CD4-positive, alpha-beta T cell treated with Interferon gamma for 1 hour (primary cell): ENCODE measurements around the gene TNFRSF12A.
"Not testable (repeated sequence)": the region's sequence is repeated elsewhere in the genome, so short reads cannot be mapped to it uniquely, and the experiment has no call there.

Experiments
- DNase-seq: peaks from one replicate; pipeline ENCODE4 v3.0.0-alpha.2; 2020

Gene TNFRSF12A

DNA sequence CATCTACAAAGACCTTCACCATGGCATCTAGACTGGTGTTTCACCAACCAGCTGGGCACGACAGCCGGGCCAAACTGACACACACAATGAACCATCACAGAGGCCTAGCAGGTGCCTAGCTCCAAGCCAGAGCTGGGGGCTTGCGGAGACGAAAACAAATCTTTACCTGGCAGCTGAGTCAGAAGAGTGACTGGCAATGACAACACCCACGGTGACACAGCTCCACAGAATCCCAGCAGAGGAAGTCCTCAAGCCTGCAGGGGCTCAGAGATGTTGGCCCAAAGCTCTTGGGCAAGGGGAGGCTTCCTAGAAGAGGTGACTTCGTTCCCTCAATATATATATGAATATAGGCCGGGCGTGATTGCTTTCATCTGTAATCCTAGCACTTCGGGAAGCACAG, 31.3 kb downstream of the TNFRSF12A start:
- DNase-seq, result peak; percentile 35

DNA sequence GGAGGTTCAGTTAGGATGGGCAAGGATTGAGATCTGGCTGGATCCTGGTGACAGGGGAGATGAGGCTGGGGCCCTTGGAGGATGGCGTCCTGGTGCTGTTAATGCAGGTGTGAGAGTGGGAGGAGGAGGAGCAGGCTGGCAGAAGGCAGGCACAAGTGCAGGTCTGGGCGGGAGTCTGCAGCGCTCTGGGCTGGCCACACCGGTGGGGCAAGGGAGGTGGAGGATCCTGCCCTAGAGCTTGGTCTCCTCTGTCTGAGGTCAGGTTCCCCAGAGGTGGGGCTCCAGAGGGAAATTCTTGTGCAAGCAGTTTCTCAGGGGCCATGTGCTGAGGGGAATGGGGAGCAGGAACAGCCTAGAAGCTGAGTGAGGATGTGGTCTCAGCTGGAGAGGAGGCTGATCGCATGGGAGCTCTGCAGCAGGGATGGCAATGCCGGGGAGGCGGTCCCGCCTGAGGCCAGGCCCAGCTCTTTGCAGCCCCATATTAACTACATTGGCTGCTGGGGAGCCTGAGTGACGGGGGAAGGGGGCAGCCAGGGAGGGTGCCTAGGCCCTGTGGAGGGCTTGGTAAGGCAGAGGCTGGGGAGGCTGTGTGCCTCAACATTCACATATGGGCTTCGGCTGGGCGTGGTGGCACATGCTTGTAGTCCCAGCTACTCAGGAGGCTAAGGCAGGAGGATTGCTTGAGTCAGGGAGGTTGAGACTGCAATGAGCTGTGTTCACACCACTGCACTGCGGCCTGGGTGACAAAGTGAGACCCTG, 32.6 kb downstream of the TNFRSF12A start:
- DNase-seq, result not testable (repeated sequence)

DNA sequence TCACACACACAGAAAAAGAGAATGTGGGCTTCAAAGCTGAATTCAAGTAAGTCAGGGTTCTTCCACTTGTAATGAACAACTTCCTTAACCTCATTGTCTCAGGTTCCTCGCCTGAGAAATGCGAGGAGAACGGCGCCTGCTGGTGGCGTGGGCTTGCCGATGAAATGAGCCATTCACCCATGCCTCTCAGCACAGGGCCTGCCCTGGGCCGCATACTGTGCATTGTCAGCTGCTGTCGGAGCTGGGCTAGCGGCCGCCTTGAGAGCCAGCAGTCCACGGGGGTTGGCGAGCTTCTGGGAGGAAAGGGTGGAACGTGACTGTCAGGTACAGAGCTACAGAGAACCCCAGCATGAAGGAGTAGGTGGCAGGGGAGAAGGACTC, 33.2 kb downstream of the TNFRSF12A start:
- DNase-seq, result not testable (repeated sequence)

GRCh38 chr16:3054965-3055733, 35.0 kb downstream of the TNFRSF12A start:
- no peak for DNase-seq

GRCh38 chr16:3055734-3056115, 35.6 kb downstream of the TNFRSF12A start:
- not testable (repeated sequence) for DNase-seq

- DNase-seq, result no peak
These were observed 36.4 kb downstream of the TNFRSF12A start for GRCh38 chr16:3056336-3057180.

GRCh38 chr16:3057181-3058138, 37.3 kb downstream of the TNFRSF12A start:
- DNase-seq, result no peak

DNA sequence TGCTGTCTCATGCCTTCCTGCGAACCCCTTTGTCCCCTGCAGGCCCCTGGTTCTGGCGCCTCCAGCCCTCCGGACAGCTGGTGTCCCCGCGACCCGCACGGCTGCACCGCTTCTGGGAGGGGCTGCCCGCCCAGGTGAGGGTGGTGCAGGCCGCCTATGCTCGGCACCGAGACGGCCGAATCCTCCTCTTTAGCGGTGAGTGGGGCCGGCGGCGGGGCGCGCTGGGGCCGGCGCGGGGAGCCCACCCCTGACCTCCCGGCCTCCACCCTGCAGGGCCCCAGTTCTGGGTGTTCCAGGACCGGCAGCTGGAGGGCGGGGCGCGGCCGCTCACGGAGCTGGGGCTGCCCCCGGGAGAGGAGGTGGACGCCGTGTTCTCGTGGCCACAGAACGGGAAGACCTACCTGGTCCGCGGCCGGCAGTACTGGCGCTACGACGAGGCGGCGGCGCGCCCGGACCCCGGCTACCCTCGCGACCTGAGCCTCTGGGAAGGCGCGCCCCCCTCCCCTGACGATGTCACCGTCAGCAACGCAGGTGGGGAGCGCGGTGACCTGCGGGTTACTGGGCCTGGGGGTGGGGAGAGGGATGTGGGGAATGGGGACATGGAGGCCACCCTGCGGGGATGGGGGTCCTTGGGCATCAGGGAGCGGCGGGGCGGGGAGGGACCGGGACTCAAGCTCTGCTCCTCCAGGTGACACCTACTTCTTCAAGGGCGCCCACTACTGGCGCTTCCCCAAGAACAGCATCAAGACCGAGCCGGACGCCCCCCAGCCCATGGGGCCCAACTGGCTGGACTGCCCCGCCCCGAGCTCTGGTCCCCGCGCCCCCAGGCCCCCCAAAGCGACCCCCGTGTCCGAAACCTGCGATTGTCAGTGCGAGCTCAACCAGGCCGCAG, 38.2 kb downstream of the TNFRSF12A start:
- peak; percentile 49 for DNase-seq

- DNase-seq, result peak; percentile 87
These were observed 39.0 kb downstream of the TNFRSF12A start for GRCh38 chr16:3059041-3059722.

DNA sequence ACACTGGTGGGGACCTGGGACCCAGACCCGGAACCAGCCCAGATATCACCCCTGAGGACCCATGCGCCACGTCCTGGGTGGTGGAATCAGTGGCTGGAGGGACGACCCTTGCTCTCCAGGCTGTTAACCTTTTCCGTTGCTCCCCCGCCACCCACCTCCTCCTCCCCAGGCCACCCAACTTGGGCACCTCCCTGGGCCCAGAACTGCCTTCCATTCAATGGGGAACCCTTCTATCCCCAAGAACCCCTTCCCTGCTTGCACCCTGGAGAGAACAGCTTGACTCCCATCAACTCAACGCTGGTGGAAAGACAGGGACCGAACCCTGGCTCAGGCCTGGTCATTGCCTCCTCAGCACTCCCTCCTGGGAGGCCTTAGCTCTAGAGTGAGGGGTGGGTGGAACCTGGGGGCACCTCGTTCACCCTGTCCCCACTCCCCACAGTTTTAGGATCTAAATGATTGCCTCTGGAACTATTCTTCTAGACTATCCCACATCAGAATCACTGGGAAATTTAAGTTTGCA, 39.6 kb downstream of the TNFRSF12A start:
- DNase-seq, result no peak

GRCh38 chr16:3060339-3061127, 40.4 kb downstream of the TNFRSF12A start:
- DNase-seq, result no peak

- no peak for DNase-seq
These were observed 42.4 kb downstream of the TNFRSF12A start for GRCh38 chr16:3062553-3062952.

GRCh38 chr16:3063625-3064386, 43.6 kb downstream of the TNFRSF12A start:
- DNase-seq, result no peak

GRCh38 chr16:3065069-3065741, 45.0 kb downstream of the TNFRSF12A start, which contains the start of gene IL32:
Gene IL32, plus strand, starts transcription at chr16:3065640. Its CDS starts 172 bp downstream, at chr16:3065812.
- DNase-seq, result peak; percentile 69

- no peak for DNase-seq
These were observed 45.7 kb downstream of the TNFRSF12A start for GRCh38 chr16:3065742-3066439.

DNA sequence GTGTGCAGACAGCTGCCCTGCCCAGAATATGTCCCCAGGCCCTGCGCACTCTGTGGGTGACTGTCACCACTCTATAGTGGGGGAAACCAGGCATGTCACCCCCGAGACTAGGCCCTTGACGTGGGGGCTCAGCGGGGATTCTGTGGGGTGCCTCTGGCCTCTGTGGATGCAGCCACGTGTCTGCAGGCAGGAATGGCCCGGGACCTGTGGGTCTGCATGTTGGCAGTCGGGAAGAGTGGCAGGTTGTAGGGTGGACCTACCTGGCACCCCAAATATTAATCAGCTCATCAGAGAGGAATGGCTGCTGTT, 46.2 kb downstream of the TNFRSF12A start:
- DNase-seq, result no peak

GRCh38 chr16:3068487-3068886, 48.3 kb downstream of the TNFRSF12A start:
- no peak for DNase-seq
